Medulla oblongata (tissue), 1 donor: Measurements from ENCODE around the gene APOC1.
"Not testable (repeated sequence)": the region's sequence is repeated elsewhere in the genome, so short reads cannot be mapped to it uniquely, and the experiment has no call there.

Experiments used
- DNase-seq: peaks from one replicate; pipeline ENCODE4 v3.0.0-alpha.2; 2015; ENCODE audit errors: extremely low spot score

The APOC1 gene

DNA sequence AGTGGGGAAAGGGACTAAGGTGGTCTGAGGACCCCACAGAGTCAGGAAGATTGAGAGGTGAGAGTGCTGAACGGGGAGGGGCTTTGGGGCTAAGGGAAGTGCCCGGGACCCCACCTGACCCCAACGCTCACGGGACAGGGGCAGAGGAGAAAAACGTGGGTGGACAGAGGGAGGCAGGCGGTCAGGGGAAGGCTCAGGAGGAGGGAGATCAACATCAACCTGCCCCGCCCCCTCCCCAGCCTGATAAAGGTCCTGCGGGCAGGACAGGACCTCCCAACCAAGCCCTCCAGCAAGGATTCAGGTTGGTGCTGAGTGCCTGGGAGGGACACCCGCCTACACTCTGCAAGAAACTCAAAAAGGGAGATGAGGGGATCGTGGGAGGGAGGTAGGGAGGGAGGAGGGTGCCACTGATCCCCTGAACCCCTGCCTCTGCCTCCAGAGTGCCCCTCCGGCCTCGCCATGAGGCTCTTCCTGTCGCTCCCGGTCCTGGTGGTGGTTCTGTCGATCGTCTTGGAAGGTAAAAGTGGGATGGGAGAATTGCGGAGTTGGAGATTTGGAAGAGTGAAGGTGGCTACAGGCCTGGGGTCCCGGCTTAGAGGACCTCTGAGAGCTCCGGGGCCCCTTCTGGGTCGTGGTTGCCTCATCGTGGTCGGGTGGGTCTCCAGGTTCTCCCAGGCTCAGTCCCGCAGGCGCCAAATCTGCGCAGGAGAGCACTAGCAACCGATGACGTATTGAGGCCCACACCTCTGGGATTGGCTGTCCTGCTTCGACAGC is at the start of gene APOC1:
Gene APOC1, plus strand, starts transcription at position 176 of the 774 bp plus-strand sequence. Its CDS starts 284 bp downstream, at position 460.
- DNase-seq, result peak; percentile 92

DNA sequence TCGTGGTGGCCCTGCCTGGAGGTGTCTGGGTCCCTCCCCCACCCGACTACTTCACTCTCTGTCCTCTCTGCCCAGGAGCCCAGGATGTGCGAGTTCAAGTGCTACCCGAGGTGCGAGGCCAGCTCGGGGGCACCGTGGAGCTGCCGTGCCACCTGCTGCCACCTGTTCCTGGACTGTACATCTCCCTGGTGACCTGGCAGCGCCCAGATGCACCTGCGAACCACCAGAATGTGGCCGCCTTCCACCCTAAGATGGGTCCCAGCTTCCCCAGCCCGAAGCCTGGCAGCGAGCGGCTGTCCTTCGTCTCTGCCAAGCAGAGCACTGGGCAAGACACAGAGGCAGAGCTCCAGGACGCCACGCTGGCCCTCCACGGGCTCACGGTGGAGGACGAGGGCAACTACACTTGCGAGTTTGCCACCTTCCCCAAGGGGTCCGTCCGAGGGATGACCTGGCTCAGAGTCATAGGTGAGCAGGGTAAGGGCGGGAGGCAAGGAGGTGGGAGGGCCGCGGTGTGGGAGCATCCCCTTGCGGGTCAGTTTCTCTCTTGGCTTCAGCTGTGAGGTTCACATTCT is 49.1 kb upstream of the APOC1 start:
- DNase-seq, result peak; percentile 25

DNA sequence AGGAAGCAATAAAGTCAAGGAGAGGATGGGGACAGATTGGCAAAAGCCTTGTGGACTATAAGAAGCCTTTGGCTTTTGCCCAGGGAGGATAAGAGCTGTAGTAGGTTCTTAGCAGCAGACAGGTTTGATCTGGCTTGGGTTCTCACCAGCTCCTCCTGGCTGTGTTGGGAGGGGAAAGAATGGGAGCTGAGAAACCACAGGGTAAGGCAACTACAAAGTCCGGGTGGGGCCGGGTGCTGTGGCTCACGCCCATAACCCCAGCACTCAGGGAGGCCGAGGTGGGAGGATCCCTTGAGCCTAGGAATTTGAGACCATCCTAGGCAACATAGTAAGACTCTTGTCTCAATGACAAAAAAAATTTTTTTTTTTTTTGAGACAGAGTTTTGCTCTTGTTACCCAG is 47.7 kb upstream of the APOC1 start:
- no peak for DNase-seq

DNA sequence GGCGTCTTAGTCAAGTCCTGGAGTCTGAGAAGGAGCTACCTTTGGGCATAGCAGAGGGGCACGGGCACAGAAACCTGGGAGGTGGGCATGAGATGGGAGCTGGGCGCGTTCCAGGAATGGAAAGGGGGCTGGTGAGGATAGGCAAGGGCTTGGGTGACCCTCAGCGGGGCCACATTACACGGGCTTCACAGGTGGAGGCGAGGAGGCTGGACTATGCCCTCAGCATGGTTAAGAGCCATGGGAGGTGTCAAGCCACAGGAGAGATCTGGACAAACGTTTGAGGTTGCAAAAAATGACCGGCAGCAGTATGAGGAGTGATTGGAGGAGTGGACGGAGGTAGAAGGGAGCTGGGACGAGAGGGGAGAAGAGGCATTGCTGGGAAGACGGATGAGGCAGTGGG is 46.8 kb upstream of the APOC1 start:
- DNase-seq, result no peak

DNA sequence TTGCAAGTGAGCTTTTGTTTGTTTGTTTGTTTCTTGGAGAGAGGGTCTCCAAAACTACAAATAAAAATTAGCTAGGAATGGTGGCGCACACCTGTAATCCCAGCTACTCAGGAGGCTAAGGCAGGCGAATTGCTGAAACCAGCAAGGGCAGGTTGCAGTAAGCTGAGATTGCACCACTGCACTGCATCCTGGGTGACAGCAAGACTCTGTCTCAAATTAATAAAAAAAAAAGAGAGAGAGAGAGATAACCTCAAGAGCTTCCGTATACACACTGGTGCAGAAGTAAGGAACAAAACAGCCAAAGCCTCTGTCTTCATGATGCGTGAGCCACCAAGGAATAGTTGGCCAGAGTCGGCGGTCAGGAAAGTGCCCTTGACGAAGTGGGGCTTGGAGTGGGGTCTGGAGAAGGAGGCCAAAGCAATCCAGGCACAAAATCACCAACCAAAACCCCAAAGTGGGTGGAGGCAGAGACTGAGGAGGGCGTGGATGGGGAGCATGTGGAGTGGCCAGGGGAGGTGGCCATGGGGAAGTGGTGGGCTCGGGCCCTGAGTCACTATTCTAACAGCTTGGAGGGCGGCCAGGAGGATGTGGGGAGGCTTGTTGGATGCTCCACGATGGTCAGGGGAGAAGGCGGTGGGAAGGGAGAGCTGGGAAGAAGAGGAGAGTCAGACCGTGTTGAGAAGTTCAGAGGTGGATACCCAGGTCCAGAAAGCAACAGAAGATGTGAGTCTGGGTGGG is 44.5 kb upstream of the APOC1 start:
- DNase-seq, result peak; percentile 40

DNA sequence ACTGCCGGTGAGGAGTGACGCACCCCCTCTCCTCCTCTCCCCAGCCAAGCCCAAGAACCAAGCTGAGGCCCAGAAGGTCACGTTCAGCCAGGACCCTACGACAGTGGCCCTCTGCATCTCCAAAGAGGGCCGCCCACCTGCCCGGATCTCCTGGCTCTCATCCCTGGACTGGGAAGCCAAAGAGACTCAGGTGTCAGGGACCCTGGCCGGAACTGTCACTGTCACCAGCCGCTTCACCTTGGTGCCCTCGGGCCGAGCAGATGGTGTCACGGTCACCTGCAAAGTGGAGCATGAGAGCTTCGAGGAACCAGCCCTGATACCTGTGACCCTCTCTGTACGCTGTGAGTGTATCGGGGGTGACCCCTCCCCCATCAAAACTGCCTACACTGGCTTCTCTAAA is 42.6 kb upstream of the APOC1 start:
- DNase-seq, result no peak

DNA sequence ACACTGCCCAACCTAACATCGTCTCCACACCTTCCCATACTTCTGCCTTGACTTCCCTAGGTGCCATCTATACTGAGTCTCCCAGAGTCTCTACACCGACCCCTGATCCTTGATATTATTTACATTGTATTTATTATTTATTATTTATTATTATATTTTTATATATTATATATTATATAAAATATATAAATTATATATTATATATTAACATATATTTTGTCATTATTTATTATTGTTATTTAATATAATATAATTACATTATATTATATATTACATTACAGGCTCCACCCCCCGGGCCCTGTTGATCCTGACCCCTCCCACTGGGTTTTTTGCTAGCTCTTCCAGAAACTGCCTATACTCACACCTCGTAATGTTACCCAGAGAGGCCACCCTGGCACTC is 41.7 kb upstream of the APOC1 start:
- DNase-seq, result no peak

DNA sequence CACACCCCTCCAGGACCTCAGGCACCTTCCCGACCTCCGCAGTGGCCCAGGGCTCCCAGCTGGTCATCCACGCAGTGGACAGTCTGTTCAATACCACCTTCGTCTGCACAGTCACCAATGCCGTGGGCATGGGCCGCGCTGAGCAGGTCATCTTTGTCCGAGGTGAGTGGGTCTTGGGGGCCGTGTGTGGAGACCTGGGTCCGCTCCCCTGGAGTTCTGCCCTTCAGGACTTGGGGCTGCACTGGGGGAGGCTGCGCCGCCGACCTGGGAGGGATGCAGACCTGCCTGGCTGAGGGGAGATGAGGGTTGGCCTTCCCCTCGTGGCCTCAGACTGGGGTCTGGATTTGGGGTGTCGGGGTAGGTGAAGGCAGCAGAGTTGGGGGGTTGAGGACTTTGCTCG is 40.1 kb upstream of the APOC1 start:
- no peak for DNase-seq

DNA sequence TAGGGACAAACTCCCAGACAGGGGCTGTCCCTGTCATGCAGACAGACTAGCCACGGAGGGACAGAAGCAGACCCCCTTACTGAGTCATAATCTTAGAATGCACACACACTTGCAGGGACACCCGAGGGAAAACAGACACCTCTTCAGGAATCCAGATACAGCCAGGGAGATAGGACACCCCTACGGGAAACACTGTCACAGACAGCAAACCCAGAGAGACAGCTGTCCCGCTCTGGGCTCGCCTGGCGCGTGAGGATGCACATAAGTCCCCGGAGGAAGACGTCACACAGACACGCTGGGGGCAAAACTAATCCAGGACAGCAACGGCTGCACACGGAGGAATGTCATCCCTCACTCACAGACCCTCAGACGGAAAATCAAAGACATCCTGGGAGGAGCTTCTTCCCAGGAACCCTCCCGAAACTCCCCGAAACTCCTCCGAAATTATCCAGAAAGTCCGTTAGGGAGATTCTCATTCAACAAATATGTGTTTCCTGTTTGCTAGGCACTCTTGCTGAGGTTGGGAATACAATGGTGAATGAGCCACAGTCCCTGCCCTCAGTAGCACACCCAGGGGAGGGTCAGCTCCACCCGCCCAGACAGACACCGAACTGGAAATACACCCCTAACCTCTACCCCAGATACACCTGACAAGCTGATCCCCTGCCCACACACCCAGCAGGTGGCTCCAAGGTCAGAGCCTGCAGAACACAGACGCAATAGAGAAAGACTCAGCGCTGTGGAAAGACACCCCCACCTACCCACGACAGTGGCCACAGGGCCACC is 38.5 kb upstream of the APOC1 start:
- no peak for DNase-seq

DNA sequence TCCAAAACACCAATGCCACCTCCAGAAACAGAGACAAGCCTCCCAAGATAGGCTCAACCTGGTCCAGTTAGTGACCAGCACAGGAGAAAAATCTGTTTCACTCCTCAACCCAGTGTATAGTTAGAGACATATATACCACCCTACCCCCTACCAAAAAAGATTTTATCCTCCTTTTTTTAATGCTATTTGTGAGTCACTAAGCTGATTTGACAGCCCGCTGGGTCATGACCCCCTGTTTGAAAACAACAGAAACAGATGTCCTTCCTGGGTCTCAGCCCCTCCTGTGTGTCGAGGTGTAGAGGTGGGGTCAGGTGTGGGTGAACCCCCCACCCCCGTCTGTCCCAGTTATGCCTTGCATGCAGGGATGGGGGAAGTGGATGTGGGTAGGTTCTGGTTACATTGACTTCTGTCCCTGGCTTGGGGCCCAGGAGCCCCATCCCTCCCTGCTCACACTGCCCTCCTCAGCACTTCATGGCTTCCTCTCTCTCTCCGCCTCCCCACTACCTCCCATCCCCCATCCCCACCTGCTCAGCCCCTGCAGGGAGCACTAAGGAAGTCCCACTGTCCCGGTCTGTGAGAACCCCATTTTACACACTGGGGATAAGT is 37.4 kb upstream of the APOC1 start:
- no peak for DNase-seq

DNA sequence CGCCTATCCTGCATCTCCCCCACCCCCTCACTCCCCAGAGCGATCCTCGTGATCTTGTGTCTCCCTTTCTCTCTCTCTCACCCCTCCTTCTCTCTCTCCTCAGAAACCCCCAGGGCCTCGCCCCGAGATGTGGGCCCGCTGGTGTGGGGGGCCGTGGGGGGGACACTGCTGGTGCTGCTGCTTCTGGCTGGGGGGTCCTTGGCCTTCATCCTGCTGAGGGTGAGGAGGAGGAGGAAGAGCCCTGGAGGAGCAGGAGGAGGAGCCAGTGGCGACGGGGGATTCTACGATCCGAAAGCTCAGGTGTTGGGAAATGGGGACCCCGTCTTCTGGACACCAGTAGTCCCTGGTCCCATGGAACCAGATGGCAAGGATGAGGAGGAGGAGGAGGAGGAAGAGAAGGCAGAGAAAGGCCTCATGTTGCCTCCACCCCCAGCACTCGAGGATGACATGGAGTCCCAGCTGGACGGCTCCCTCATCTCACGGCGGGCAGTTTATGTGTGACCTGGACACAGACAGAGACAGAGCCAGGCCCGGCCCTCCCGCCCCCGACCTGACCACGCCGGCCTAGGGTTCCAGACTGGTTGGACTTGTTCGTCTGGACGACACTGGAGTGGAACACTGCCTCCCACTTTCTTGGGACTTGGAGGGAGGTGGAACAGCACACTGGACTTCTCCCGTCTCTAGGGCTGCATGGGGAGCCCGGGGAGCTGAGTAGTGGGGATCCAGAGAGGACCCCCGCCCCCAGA is 36.1 kb upstream of the APOC1 start:
- DNase-seq, result no peak

DNA sequence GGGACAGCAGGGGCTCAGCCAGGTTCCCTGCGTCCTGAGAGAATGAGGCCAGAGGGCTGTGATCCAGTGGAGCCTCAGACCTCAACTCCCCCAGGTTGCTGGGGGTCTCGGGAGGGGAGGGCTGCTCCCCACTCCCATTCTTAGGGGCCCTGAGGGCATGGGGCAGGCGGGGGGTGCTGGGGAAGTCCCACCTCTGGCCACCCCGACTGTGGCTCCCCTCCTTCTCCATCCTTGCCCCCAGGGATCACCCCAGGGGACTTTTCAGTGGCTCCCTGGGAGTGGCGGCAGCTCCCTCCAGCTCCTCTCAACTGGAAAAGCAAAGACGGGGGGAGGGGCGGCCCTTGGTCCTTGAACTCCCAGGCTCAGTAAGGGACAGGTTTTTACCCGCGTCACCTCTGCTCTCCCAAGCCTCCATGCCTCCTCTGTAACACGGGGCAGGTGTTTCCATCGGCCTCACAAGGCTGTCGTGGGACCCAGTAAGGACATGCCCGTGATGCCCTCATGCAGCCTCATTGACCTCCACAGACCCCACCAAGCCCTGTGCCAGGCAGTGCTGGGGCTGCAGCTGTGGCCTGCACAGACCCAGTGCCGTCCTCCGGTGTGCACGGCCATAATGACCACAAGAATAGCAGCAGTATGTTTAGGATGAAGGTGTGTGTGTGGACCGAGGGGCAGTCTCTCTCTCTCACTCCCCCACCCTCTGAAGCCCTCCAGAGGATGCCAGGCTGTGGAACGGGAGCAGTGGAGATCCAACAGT is 34.9 kb upstream of the APOC1 start:
- DNase-seq, result no peak

DNA sequence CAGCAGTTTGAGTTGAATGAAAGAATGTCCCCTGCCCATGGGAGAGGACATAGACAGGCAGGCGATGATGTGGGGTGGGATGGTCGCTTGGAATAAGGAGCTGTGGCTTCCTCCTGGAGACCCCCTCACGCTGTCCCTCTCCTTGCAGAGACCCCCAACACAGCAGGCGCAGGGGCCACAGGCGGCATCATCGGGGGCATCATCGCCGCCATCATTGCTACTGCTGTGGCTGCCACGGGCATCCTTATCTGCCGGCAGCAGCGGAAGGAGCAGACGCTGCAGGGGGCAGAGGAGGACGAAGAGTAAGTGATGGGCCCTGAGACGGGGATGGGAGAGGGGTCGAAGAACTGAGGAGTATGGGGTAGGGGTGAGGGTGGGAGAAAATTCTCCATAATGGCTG is 32.3 kb upstream of the APOC1 start:
- DNase-seq, result no peak

DNA sequence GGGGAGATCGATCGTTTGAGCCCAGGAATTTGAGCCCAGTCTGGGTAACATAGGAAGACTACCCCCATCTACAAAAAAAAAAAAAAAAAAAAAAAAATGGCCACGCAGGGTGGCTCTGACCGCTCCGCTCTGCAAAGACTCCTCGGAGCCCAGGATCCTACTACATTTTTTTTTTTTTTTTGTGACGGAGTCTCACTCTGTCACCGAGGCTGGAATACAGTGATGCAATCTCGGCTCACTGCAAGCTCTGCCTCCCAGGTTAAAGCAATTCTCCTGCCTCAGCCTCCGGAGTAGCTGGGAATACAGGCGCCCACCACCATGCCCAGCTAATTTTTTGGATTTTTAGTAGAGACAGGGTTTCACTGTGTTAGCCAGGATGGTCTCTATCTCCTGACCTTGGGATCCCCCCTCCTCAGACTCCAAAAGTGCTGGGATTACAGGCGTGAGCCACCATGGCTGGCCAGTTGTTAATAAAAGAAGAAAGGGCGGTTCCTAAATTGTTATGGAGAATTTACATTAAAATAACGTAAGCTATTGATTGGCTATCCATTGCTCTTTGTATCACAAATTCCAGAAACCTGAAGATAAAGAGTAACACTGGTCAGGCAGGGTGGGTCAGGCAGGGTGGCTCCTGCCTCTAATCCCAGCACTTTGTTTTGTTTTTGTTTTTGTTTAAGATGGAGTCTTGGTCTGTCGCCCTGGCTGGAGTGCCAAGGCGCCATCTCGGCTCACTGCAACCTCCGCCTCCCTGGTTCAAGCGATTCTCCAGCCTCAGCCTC is 31.6 kb upstream of the APOC1 start:
- not testable (repeated sequence) for DNase-seq

DNA sequence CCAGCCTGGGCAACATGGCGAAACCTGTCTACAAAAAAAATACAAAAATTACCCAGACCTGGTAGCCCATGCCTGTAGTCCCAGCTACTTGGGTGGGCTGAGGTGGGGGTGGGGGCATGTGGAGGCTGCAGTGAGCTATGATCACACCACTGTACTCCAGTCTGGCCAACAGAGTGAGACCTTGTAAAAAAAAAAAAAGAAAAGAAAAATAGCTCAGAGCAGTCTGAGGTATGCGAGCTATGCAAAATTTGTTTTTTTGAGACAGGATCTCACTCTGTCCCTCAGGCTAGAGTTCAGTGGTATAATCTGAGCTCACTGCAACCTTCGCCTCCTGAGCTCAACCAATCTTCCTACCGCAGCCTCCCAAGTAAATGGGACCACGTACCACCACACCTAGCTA is 30.5 kb upstream of the APOC1 start:
- DNase-seq, result no peak

DNA sequence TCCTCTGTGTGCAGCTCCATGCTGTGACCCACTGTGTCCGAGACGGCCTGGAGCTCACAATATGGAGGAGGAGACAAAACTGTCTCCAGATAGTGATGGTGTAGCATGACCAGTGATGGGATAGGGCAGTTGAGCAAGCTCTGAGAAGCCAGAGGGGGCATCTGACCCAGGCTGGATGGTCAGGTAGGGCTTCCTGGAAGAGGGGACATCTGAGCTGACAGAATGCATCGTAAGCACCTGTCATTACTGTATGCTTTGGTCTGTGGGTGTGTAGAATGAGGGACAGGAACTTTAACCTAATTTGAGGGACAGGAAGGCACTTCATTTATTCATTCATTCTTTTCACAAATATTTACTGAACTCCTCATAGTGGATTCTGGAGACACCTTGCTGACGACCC is 29.8 kb upstream of the APOC1 start:
- no peak for DNase-seq

DNA sequence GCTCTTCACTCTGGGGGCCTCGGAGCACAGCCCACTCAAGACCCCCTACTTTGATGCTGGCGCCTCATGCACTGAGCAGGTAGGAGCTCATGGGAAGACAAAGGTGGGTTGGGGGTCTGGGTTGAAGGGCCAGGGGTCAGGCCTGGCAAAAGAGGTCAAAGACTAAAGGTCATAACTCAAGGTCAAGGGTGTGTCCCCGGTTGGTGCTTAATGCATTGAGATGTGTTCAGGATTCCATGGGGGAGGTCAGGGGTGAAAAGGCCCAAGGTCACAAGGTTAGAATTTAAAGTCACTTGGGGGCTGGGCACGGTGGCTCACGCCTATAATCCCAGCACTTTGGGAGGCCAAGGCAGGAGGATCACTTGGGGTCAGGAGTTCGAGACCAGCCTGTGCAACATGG is 28.3 kb upstream of the APOC1 start:
- no peak for DNase-seq

DNA sequence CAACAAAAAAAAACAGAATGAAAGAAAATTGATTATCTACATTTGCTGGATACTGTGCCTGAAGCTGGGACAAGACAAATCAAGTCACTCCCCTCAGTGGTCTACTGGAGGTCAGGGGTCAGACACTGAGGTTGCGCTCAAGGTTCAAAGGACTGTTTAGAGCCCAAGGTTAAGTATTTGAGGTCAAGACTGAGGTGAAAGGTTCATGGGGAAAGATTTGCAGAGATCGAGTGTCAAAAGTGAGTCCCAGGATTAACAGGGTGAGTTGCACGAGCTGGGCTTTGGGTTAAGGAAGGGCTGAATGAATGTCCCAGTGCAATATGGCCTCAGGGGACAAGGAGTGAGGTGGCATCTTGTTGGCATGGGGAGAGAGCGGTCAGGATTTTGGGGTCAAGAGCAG is 26.8 kb upstream of the APOC1 start:
- no peak for DNase-seq

DNA sequence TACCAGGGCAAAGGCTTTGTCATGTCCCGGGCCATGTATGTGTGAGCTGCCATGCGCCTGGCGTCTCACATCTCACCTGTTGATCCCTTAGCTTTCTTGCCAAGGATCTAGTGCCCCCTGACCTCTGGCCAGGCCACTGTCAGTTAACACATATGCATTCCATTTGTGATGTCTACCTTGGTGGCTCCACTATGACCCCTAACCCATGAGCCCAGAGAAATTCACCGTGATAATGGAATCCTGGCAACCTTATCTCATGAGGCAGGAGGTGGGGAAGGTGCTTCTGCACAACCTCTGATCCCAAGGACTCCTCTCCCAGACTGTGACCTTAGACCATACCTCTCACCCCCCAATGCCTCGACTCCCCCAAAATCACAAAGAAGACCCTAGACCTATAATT is 26.1 kb upstream of the APOC1 start:
- DNase-seq, result not testable (repeated sequence)
